HAP-1 (cell line): ENCODE measurements around the gene SIK3.

ENCODE experiments used
- DNase-seq, 2 experiments: peaks; one replicate each; pipeline ENCODE4 v3.0.0-alpha.2; 2016 to 2020; ENCODE audit warnings: low spot score in 2 of 2
- H3K27me3 ChIP-seq: fragments of 250-450 bp; sonication (Bioruptor Pico); 2 replicates; pipeline ENCODE4 v1.5.1; 2020; ENCODE audit warnings: low read depth, mild to moderate bottlenecking, moderate library complexity
- H3K36me3 ChIP-seq: fragments of 250-450 bp; sonication (Bioruptor Pico); replicated peaks from 2 replicates; pipeline ENCODE4 v1.5.1; 2020; ENCODE audit warnings: mild to moderate bottlenecking
- H3K4me1 ChIP-seq: fragments of 250-450 bp; sonication (Bioruptor Pico); 2 replicates; pipeline ENCODE4 v1.5.1; 2020; ENCODE audit warnings: mild to moderate bottlenecking
- H3K4me3 ChIP-seq: fragments of 250-450 bp; sonication (Bioruptor Pico); 2 replicates; pipeline ENCODE4 v1.5.1; 2020; ENCODE audit warnings: mild to moderate bottlenecking, moderate library complexity
- H3K9me3 ChIP-seq: fragments of 250-450 bp; sonication (Bioruptor Pico); 2 replicates; pipeline ENCODE4 v1.5.1; 2020; ENCODE audit warnings: mild to moderate bottlenecking, moderate library complexity
- in situ Hi-C: fragments of 300-500 bp; cut with MboI; formaldehyde crosslinking; loops from 3 replicates; pipeline ENCODE4 v1.14.3; 2020; ENCODE audit warnings: low sequenced_read_pairs, inconsistent platforms, mixed read lengths

SIK3 gene

DNA sequence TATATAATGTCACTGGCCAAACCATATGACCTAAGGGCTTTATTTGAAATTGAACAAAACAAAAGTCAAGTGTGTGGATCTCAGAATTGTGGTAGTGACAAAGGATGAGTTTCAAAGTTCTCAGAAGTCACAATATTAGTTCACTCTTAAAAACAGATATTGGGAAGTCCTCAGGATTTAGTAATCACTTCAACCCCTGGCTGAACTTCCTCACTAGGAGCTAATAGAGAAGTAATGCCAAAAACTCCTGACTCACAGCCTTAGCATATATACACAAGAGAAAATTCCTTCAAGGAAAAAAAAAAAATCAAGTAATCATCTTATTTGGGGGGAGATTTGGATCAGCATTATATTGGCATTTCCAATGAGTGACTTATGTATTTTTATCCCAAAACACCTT, 185.2 kb downstream of the SIK3 start:
- Histone ChIP-seq H3K4me3 (no peak overlapping the region), H3K36me3 (no peaks in the 10 kb centered on the region), H3K9me3 (no peaks in the 10 kb centered on the region), H3K4me1 (no peaks in the 10 kb centered on the region), H3K27me3 (no peaks in the 10 kb centered on the region)
- no peak for DNase-seq
- in situ Hi-C loops: no loop called here

DNA sequence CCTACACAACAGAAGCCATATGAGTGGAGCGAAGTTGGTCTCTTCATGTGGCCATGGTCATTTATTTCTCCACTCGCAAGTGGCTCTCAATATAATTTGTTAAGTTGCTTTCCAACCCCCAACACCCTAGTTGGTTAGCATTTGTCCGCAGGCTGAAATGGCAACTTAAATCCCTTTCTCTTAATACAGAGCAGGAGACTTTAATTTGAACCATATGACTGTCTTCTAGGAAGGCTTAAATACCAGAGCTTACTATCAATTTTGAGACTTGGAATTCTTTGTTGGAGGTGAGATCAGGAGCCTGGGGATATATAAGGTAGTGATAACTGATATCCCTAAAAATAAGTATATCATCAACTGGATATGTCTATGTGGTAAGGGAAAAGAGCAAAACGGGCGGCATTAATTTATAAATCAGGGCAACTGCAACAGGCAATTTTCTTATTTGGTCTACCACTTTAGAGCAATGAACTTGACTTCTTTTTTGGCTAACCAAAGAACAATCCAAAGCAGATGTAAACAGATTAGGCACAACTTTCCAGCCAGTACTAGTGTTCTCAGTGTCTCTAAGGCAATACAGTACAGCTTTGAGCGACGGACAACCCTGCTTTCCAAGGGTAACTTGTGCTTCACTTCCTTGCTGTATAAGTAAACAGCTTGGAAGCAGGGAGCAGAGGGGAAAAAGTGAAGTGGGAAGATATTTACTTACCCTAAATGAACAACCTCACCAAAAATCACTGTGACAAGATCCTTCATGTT, 186.1 kb downstream of the SIK3 start:
- Histone ChIP-seq H3K27me3 (no peaks in the 10 kb centered on the region), H3K4me3 (no peak overlapping the region), H3K36me3 (no peaks in the 10 kb centered on the region), H3K4me1 (no peaks in the 10 kb centered on the region), H3K9me3 (no peaks in the 10 kb centered on the region)
- in situ Hi-C loops: no loop called here
- no peak for DNase-seq

GRCh38 chr11:116910847-116911246, 187.4 kb downstream of the SIK3 start:
- Histone ChIP-seq H3K4me3 (no peak overlapping the region), H3K27me3 (no peaks in the 10 kb centered on the region), H3K4me1 (no peaks in the 10 kb centered on the region), H3K36me3 (no peaks in the 10 kb centered on the region), H3K9me3 (no peaks in the 10 kb centered on the region)
- in situ Hi-C loops: no loop called here
- DNase-seq: no peak

- Histone ChIP-seq H3K27me3 (no peaks in the 10 kb centered on the region), H3K9me3 (no peaks in the 10 kb centered on the region), H3K36me3 (no peaks in the 10 kb centered on the region), H3K4me1 (no peaks in the 10 kb centered on the region), H3K4me3 (no peak overlapping the region)
- in situ Hi-C loops: no loop called here
- no peak for DNase-seq
Observed at GRCh38 chr11:116910378-116910777, 187.8 kb downstream of the SIK3 start.

DNA sequence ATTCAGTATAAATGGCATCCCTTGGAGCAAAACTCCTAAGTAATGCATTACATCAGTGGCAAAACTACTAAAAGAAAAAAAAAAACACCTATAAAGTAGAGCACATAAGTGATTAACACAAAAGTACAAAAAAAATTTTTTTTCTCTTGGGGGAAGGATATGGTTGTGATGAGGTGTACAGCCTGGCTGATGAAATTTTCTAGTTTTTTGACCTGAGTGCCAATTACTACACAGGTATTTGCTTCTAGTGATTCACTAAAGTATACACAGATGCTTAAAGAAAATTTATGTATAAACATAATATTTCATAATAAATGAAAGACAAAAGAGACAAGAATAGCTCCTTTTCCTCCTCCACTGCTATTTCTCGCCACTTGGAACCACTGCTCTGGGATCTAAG, 189.0 kb downstream of the SIK3 start:
- Histone ChIP-seq H3K4me3 (no peak overlapping the region), H3K36me3 (no peaks in the 10 kb centered on the region), H3K27me3 (no peaks in the 10 kb centered on the region), H3K4me1 (no peaks in the 10 kb centered on the region), H3K9me3 (no peaks in the 10 kb centered on the region)
- in situ Hi-C loops: no loop called here
- DNase-seq: no peak

DNA sequence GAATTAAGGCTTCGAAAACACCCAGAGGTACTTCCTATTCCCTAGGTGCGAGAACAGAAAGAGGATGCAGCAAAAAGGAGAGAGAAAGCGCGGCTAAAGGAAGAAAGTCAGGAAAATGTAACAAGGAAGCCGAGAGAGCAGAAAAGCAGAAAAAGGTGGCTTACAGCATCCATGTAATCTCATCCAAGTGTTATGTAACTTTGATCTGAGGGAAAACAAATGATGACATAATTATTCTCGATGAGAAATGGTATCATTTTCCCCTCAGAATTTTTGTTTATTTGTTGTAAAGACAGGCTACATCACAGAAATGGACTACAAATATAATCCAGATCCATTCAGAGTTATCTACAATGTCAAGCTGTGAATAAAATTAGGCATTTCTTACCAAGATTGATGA, 191.7 kb downstream of the SIK3 start:
- Histone ChIP-seq H3K4me1 (no peaks in the 10 kb centered on the region), H3K4me3 (no peak overlapping the region)

DNA sequence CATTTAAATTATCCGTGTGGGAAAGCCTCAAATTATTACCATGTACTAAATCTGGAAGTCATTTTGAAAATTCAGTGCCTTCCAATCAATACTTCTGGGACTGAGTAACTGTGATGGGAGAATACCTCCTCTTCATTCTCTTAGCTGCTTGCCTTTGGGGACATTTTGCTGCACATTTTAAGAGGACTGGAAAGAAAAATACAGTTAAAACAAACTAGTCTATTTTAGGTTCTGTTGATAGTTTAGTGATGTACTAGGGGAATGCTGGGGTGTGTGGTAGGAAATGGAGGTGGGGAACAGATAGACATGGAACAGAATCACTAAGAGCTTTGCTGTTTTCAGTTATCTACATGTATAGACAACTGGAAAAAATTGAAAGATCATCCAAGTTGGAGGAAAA, 195.1 kb downstream of the SIK3 start:
- H3K4me3 ChIP-seq: no peak overlapping the region
- no peaks in the 10 kb centered on the region for H3K4me1 ChIP-seq
- in situ Hi-C loops: no loop called here
- no peak for DNase-seq
- H3K9me3 ChIP-seq: no peaks in the 10 kb centered on the region
- H3K27me3 ChIP-seq: no peaks in the 10 kb centered on the region
- no peaks in the 10 kb centered on the region for H3K36me3 ChIP-seq

More for the DNA sequence above, 191.7 kb downstream of the SIK3 start:
- in situ Hi-C loops: no loop called here
- no peaks in the 10 kb centered on the region for H3K27me3 ChIP-seq
- DNase-seq: no peak
- H3K36me3 ChIP-seq: no peaks in the 10 kb centered on the region
- H3K9me3 ChIP-seq: no peaks in the 10 kb centered on the region

- H3K4me3 ChIP-seq: no peak overlapping the region
- H3K4me1 ChIP-seq: no peaks in the 10 kb centered on the region
- H3K9me3 ChIP-seq: no peaks in the 10 kb centered on the region
- no peaks in the 10 kb centered on the region for H3K27me3 ChIP-seq
- no peak for DNase-seq
- in situ Hi-C loops: no loop called here
- no peaks in the 10 kb centered on the region for H3K36me3 ChIP-seq
Observed at GRCh38 chr11:116901964-116902688, 196.1 kb downstream of the SIK3 start.

DNA sequence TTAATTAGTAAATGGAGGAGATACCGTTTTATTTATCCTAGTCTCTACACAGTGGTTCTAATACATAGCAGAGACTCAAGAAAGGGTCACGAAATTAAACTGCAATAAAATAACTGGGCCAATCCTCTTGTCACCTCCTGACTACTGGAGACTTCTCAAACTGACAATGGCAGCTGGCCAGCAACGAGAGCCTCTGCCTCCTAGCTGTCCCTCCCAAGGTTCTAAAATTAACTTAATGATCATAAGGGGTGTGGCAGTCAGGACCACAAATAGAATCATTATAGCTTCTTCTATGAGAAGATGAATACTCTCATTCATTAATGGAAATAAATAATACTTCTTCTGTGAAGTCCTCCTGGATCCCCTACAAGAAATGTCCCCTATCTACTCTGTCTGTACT, 197.0 kb downstream of the SIK3 start:
- no peak for DNase-seq
- Histone ChIP-seq H3K36me3 (no peaks in the 10 kb centered on the region), H3K4me1 (no peaks in the 10 kb centered on the region), H3K27me3 (no peaks in the 10 kb centered on the region), H3K9me3 (no peaks in the 10 kb centered on the region), H3K4me3 (no peak overlapping the region)
- in situ Hi-C loops: no loop called here

DNA sequence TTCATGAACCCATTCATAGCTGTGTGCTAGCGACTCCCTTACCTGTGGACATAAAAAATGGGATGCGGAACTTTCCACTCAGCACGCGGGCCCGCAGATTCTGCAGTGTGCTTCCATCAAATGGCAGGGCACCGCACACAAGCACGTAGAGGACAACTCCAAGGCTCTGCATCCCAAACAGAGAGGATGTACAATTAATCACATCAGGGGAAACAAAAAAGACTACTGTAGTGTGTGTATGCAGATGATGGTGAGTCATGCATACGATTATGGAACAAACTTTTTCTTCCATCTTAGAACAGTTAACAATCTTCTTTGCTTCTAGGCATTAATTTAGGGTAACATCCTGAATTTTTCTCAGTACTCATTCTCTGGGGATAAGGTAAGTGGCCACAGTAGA, 202.0 kb downstream of the SIK3 start:
- H3K4me3 ChIP-seq: no peak overlapping the region
- in situ Hi-C loops: no loop called here
- no peaks in the 10 kb centered on the region for H3K9me3 ChIP-seq
- H3K4me1 ChIP-seq: no peaks in the 10 kb centered on the region
- DNase-seq: no peak
- H3K36me3 ChIP-seq: peaks cover 3% of the 10 kb centered on the region
- no peaks in the 10 kb centered on the region for H3K27me3 ChIP-seq

GRCh38 chr11:116895048-116895757, 203.0 kb downstream of the SIK3 start:
- no peaks in the 10 kb centered on the region for H3K27me3 ChIP-seq
- in situ Hi-C loops: no loop called here

DNA sequence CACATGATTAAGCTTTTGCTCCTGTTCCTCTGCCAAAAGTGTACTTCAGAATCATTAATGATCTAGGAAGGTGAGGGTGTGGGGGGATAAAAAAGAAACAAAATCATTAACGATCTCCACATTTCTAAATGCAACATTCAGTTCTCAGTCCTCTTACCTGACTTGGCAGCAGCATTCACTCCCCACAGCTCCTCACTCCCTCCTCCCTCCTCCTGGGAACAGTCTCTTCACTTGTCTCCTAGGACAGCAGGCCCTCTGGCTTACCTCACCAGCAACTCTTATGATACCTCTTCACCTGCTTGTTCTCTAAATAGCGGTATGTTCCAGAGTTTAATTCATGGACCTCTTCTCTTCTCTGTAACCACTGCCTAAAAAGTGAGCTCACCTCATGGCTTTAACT, 204.3 kb downstream of the SIK3 start:
- no peaks in the 10 kb centered on the region for H3K27me3 ChIP-seq
- H3K4me3 ChIP-seq: no peak overlapping the region
- no peaks in the 10 kb centered on the region for H3K9me3 ChIP-seq
- in situ Hi-C loops: no loop called here
- DNase-seq: no peak
- H3K4me1 ChIP-seq: no peaks in the 10 kb centered on the region
- peaks cover 3% of the 10 kb centered on the region for H3K36me3 ChIP-seq

More at GRCh38 chr11:116895048-116895757, 203.0 kb downstream of the SIK3 start:
- peaks cover 3% of the 10 kb centered on the region for H3K36me3 ChIP-seq
- no peak overlapping the region for H3K4me3 ChIP-seq
- no peaks in the 10 kb centered on the region for H3K9me3 ChIP-seq
- DNase-seq: peak in 1 of 2 experiments; percentile 35
- H3K4me1 ChIP-seq: no peaks in the 10 kb centered on the region

DNA sequence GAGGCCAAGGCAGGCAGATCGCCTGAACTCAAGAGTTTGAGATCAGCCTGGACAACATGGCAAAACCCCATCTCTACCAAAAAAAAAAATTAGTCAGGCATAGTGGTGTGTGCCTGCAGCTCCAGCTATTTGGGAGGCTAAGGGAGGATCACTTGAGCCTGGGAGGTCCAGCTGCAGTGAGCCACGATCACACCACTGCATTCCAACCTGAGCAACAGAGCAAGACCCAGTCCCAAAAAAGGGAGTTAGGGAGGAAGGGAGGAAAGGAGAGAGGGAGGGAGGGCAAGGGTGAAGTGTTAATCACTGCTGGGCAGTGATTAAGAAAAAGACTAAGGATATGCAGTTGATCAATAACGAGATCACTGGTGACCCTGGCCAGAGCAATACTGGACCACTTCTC, 204.8 kb downstream of the SIK3 start:
- H3K36me3 ChIP-seq: peaks cover 3% of the 10 kb centered on the region
- in situ Hi-C loops: no loop called here
- DNase-seq: no peak
- no peaks in the 10 kb centered on the region for H3K9me3 ChIP-seq
- no peaks in the 10 kb centered on the region for H3K27me3 ChIP-seq
- no peaks in the 10 kb centered on the region for H3K4me1 ChIP-seq
- no peak overlapping the region for H3K4me3 ChIP-seq

GRCh38 chr11:116892374-116892773, 205.9 kb downstream of the SIK3 start:
- Histone ChIP-seq H3K4me3 (no peak overlapping the region), H3K9me3 (no peaks in the 10 kb centered on the region), H3K27me3 (no peaks in the 10 kb centered on the region), H3K36me3 (peaks cover 3% of the 10 kb centered on the region), H3K4me1 (no peaks in the 10 kb centered on the region)
- in situ Hi-C loops: no loop called here
- no peak for DNase-seq
